GM18508 (cell line): ENCODE data around the gene CLIP2.
"Not testable (repeated sequence)": the region's sequence is repeated elsewhere in the genome, so short reads cannot be mapped to it uniquely, and the experiment has no call there.

Experiments
- ATAC-seq: cut with Tn5 transposase; IDR thresholded peaks from one replicate; pipeline ENCODE4 v1.9.1; 2021; ENCODE audit warnings: moderate number of reproducible peaks; ENCODE audit not compliant: insufficient read depth, unreplicated experiment

CLIP2 gene

DNA sequence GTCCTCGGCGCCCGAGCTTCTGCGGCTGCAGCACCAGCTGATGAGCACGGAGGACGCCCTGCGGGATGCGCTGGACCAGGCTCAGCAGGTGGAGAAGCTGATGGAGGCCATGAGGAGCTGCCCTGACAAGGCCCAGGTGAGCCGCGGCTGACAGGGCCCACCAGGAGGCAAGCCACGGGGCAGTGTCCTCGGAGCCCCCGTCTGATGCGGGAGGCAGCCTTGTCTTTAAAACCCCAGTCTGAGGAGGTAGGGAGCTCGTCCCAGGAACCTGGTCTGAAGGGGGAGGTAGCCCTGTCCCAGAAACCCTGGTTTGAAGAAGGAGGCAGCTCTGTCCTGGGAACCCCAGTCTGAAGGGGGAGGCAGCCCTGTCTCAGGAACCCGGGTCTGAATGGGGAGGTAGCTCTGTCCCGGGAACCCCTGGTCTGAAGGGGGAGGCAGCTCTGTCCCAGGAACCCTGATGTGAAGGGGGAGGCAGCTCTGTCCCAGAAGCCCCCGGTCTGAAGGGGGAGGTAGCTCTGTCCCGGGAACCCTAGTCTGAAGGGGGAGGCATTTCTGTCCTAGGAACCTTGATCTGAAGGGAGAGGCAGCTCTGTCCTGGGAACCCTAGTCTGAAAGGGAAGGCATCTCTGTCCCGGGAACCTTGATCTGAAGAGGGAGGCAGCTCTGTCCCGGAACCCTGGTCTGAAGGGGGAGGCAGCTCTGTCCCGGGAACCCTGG is 111.4 kb downstream of the CLIP2 start:
- ATAC-seq: no peak

DNA sequence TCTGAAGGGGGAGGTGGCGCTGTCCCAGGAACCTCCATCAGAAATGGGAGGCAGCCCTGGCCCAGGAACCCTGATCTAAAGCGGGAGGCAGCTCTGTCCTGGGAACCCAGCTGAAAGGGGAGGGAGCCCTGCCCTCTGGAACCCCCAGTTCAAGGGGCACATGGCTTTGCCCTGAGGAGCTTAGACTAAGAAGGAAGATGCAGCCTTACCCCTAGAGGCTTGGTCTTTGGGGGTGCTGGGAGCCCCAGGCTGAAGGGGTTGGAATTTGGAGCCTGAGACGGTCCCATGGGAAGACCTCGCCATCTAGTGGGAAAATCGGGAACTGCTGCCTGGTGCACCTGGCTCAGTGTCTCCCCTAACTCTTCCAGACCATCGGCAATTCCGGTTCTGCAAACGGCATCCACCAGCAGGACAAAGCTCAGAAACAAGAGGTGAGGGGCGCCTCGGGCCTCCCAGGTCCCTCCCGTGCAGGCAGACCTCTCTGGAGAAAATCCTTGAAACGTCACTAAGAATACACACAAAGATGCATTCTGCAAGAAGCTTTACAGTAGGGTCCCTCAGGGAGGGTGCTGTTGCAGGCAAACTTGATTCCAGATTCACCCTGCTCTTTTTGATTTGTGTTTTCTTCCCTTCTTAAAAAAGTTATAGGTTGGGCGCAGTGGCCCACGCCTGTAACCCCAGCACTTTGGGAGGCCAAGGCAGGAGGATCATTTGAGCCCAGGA is 112.1 kb downstream of the CLIP2 start:
- ATAC-seq: no peak

DNA sequence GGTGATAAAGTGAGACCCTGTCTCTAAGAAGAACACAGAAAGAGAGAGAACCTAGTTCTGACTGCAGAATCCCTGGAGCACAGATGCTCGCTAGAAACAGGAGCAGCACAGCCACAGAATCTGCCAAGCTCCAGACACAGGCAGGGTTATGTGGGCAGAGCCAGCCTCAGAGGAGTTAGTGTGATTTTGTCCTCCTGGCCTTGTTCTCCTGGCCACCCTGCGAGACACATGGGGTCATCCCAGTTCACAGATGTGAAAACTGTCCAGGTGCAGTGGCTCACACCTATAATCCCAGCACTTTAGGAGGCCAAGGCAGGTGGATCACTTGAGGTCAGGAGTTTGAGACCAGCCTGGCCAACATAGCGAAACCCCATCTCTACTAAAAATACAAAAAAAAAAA is 113.5 kb downstream of the CLIP2 start:
- ATAC-seq: not testable (repeated sequence)

DNA sequence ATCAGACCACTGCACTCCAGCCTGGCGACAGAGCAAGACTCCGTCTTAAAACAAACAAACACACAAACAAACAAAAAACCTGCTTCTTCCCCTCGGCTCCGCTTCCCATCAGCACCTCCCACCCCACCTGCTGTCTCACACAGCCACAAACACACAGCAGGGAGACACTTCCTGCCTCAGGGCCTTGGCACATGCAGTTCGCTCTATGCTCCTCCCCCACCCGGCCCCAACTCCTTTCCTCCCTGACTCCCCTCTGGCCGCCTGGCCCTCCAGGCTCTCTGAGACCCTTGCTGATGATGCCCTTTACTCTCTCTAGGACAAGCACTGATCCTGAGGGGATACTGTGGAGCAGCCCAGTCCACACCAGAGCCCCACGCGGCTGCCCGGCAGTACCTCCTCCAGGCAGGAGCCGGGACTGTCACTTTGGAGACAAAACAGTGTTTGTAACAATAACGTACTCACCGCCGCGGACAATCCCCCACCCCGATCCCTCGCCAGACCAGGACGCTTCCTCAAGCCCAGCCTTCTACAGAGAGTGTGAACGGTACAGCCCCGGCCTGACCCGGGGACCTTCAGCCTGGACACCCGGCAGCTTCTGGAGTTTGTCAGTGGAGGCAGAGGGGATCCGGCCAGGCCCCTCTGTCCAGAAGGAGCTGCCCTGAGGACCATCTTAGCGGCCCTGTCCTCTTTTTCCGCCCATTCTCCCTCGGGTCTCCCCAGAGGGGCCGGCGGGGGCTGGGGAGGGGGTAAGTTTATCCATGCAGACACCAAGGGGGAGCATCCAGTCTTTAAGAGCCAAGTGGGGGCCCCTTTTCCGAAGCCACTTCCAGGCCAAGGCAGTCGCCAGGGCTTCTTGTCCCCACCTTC is 114.5 kb downstream of the CLIP2 start:
- ATAC-seq: no peak

DNA sequence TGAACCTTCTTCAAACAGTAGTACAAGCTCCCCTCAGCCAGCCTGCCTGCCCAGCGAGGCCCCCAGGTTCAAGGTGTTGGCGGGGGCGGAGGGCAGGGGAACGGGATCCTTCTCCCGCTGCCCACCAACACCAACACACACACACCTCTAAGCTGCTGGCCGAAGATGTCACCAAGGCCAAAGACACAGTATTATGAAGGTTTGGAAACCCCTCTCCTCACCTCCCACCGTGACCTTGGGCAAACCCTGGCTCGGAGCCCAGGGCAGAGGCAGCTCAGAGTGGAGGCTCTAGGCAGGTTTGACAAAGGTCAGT is 115.1 kb downstream of the CLIP2 start:
- ATAC-seq: no peak

DNA sequence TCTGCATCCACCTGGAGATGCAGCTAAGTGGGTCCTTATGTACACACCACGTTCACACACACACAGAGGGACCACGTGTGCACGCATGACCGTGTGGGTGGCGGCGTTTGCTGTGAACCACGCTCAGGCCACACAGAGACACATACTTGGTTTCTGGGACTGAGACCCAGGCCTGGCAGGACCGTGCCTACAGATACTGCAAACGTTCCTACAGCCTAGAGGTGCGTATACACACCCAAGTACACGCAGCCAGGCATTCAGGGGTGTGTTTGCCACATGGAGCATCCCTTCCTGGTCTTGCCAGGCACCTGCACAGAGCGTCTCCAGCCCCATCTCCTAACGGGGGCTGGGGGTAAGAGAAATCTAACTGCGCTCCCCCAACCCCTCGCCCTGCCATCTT is 115.5 kb downstream of the CLIP2 start:
- ATAC-seq: no peak

DNA sequence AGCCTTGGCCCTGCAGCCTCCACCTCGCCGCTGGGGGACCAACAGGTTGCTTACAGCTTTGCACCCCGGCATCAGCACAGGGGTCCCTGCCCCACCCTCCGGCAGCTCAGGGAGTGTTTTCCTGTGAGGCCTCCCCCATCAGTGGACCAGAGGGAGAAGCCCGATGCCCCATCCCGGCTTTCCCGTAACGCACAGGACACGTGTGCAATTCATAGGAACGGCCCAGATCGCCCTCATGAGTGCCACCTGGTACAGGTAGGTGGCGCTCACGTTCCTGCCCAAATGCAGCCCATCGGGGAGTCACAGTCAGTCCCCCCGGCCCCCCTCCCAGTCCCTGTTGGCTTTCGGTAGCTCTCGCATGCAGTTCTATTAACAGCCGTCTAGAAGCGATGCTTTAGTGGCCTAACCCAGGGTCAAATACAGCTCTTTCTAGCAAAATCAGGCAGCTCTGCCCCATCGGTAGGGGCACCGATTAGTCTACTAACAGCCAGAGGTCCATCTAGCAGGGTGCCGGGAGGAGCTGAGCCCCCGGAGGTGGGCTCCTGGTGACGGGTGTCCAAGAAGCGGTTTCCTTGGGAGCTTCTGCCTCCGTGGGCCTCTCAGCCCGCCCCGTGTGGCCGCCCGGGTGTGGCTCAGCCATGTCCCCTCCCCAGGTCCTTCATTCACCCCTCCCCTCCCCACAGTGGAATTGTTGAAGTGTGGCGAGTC is 116.1 kb downstream of the CLIP2 start:
- no peak for ATAC-seq

DNA sequence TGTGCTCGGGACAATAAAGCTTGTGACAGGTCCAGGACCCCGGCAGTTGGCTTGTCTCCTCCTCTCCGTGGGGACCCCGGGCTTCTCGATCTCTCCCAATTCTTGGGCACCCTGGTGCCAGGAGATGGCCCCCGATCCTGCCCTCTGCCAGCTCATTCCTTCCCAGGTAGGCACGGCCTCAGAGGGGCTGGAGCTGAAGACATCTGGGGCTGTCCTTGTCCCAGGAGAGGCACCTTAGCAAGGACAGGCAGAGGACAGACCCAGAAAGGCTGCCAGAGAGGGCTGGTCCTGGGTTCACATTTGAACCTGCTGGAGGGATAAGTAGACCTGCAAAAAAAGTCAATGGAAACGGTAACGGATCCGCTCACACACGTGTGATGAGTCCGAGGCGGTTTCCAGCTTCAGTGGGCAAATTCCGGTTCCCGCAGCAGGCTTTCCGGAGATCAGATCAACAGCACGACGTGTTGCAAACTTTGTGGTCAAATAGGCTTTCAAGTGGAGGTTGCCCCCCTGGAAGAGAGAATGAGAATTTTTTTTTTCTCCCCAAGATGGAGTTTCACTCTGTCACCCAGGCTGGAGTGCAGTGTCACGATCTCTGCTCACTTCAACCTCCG is 116.8 kb downstream of the CLIP2 start:
- ATAC-seq: no peak

DNA sequence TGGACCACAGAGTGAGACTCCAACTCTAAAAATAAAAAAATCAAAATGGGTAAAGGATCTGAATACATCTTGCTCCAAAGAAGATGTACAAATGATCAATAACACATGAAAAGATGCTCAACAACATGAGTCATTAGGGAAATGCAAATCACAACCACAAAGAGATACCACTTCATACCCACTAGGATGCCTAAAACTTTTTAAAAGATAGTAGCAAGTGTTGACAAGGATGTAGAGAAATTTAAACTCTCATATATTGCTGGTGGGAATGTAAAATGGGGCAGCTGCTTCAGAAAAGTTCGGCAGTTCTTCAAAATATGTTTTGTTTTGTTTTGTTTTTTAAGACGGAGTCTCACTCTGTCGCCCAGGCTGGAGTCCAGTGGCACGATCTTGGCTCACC is 118.8 kb downstream of the CLIP2 start:
- ATAC-seq: no peak

DNA sequence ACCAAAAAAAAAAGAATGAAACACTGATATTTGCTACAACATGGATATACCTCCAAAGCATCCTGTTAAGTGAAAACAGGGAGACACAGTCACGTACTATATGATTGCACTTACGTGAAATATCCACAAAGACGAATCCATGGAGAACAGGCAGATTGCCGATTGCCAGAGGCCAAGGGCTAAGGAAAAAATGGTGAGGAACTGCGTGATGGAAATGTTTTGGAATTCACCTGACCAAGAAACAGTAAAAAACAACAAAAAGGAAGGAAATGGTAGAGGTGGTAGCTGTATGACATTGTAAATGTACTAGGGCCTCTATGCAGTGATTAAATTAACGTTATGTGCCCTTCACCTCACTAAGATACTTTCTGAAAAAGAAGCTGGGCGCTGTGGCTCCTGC is 120.4 kb downstream of the CLIP2 start:
- no peak for ATAC-seq

DNA sequence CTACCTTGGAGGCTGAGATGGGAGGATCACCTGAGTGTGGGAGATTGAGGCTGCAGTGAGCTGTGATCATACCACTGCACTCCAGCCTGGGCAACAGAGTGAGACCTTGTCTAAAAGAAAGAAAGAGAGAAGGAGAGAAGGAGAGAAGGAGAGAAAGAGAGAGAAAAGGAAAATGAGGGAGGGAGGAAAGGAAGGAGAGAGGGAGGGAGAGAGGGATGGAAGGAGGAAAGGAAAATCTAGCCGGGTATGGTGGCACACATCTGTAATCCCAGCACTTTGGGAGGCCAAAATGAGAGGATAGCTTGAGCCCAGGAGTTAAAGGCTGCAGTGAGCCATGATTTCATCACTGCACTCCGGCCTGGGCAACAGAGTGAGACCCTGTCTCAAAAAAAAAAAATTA is 121.6 kb downstream of the CLIP2 start:
- no peak for ATAC-seq

DNA sequence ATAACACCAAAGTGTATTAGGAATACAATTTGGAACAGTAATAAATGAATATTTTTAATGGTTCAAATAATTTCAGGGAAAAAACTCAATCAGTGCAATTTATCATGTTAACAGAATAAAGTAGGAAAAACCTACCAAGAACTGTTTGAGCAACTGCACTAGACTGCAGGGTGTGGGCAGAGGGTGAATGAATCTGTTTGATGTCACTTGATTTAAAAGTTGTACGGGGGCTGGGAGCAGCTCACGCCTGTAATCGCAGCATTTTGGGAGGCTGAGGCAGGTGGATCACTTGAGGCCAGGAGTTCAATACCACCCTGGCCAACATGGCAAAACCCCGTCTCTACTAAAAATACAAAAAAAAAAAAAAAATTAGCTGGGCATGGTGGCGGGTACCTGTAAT is 122.4 kb downstream of the CLIP2 start:
- ATAC-seq: not testable (repeated sequence)

DNA sequence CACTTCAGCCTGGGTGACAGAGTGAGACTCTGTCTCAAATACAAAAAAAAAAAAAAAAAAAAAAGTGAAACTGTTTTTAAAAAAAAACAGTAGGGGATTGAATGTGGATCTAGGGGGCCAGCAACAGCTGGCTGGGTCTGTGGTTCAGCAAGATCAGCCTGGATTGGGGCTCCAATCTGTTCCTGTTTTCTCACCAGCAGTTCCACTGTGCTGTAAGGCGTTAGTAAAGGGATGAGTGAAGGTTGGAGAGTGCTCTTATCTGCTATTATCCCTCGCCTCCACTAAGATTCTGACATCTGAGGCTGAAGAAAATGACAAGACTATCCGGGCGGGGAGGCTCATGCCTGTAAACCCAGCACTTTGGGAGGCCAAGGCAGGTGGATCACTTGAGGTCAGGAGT is 122.8 kb downstream of the CLIP2 start:
- ATAC-seq: no peak

DNA sequence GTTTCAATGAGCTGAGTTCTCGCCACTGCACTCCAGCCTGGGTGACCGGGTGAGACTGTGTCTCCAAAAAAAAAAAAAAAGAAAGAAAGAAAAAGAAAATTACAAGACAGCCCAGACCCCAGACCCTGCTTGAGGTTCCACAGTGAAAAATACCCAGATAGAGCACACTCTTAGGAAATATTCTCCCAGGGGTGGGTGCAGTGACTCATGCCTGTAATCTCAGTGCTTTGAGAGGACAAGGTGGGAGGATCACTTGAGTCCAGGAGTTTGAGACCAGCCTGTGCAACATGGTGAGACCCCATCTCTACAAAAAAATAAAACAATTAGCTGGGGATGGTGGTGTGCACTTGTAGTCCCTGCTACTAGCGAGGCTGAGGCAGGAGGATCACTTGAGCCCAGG is 123.4 kb downstream of the CLIP2 start:
- ATAC-seq: no peak

DNA sequence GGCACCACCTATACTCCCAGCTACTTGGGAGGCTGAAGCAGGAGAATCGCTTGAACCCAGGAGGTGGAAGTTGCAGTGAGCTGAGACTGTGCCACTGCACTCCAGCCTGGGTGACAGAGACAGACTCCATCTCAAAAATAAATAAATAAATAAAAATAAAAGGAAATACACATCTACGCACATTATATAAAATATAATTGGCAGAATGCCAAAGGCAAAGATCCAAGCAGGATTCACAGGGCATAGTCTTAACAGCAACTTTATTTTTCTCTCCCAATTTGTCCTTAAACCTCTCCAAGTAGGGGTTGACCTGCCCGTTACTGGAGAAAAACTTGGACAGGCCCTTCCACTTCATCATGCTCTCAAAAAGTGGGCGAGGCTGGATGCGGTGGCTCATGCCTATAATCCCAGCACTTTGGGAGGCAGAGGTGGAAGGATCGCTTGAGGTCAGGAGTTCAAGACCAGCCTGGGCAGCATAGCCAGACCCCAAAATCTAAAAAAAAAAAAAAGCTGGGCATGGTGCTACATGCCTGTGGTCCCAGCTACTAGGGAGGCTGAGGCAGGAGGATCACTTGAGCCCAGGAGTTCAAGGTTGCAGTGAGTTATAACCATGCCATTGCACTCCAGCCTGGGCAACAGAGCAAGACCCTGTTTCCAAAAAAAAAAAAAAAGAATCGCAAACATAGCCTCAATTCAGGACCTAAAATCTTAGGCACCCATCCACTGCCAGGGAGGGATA is 125.6 kb downstream of the CLIP2 start:
- ATAC-seq: not testable (repeated sequence)

DNA sequence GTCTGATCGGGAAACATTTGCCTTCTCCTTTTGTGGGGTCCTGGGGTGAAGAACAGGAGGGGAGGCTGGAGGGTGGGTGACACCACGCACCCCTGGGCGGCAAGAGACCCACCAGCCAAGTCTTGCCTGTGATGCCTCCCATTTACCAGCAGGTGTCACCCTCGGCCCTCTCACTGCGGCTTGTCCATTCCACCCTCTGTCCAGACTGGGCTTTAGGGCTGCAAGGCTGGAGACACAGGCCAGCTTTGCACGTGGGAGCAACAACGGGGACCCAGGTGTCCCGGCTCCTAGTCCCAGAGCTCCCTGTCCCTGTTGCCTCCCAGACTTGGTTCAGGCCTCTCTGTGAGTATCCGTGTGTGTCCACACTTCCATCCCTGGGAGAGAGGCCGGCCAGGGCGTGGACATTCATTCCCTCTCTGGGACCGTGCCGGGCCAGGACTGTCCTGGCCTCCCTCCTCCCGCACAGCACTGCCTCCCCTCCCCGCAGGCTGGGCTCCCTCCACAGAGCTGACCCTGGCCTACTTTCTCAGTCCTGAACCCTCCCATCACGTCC is 128.3 kb downstream of the CLIP2 start:
- no peak for ATAC-seq

DNA sequence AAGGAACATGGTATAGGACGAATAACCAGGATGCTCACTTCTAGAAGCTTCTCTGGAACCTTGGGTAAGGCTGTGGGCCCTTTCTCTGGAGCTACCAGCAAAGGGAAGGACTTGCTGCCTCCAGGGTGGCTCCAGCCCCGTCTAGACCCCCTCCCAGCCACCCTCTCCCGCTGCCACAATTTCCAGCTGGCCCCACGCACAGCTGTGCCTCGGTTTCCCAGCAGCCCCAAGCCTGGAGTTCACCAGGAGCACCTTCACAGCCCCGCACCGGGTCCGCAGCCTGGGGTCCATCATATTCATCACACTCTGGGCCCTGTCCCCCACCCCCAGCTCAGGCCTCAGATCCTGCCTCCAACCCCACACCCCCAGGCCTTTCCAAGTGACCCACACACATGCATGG is 128.9 kb downstream of the CLIP2 start:
- no peak for ATAC-seq

DNA sequence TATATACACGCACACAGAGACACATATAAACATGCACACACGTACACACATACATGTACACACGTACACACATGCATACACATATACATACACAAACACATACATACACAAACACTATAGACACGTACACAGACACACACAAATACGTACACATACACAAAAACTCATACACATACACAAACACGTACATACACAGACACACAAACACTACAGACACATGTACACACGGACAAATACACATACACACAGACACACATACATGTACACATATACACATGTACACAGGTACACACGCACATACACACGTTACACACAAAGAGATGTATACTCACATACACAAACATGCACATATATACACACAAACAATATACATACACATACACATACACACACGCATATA is 129.3 kb downstream of the CLIP2 start:
- no peak for ATAC-seq

DNA sequence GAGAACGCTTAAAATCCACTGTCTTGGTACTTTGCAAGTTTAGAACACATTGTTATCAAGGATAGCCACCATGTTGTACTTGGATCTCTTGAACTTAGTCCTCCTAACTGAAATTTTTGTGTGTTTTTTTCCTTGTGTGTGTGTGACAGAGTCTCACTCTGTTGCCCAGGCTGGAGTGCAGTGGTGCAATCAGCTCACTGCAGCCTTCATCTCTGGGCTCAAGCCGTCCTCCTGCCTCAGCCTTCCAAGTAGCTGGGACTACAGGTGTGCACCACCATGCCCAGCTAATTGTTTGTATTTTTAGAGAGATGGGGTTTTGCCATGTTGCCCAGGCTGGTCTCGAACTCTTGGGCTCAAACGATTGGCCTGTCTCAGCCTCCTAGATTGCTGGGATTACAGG is 130.0 kb downstream of the CLIP2 start:
- not testable (repeated sequence) for ATAC-seq
